PC-9 (cell line): ENCODE measurements around the gene CHFR.

Experiments
- CTCF ChIP-seq: fragments of 200-600 bp; sonication (generic); conservative IDR thresholded peaks from 2 replicates; pipeline ENCODE4 v1.6.1; 2017; ENCODE audit warnings: mixed run types, antibody characterized with exemption, mild to moderate bottlenecking, moderate library complexity
- EZH2 ChIP-seq: fragments of 200-600 bp; sonication (generic); IDR thresholded peaks from 2 replicates; pipeline ENCODE4 v1.8.0; 2017; ENCODE audit warnings: antibody characterized with exemption, low read depth

GRCh38 chr12:132861558-132861957, 25.8 kb downstream of the CHFR start:
- TF ChIP-seq CTCF (no peak), EZH2 (no peak)
